ENCODE data around the gene NUP62. TPM values are rescaled to one million over a fixed set of nuclear protein-coding genes. Genes with fewer than 3 reads are reported as not detected.

The NUP62 gene
- total and polyA plus RNA-seq, 2 experiments from 2014 or later, result 55.5 to 99.4 TPM

DNA sequence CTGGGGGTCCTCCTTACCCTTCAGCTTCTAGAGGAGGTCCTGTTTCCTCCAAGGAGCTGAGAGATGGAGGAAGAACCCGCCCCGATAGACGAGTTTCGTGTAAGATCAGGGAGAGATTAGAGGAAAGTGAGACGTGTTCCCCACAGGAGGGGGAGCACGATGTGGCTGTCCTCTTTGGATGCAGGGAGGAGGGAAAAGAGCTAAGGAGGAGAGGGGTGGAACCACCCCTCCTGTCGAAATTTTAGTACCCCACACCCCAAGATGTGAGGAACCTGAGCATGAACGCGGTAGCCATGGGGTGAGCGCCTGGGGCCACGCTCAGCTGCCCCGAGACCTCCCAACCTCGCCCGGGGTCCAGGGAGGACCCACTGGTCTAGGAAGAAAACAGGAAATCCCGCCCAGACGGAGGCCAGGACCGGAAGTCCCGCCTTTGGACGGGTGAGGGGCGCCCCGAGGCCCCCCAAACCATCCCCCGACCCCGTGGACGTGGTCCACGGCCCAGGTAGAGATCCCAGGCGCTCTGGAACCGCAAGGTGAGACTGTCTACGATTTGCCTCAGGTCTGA lies 53.4 kb downstream of the NUP62 start:
- no peak overlapping the region for H2AFZ ChIP-seq
- no peaks in the 10 kb centered on the region for H3K9me2 ChIP-seq (ENCODE audit: insufficient read depth)
- H3K4me1 ChIP-seq (ENCODE audit: insufficient read depth), result peaks cover 16% of the 10 kb centered on the region; the same call in 1 of the 2 replicates
- H3K36me3 Mint-ChIP-seq (ENCODE audit: low read depth), result peaks cover 40% of the 10 kb centered on the region
- H3K27ac Mint-ChIP-seq, result no peak overlapping the region
- H3K4me3 Mint-ChIP-seq, result no peak overlapping the region
- peak; percentile 71 for TF ChIP-seq POLR2AphosphoS5 (IDR thresholded peaks at IDR 0.05; ENCODE audit: low read depth)
- TF ChIP-seq ZNF331 (CRISPR knock-in tag; IDR thresholded peaks at IDR 0.05; ENCODE audit: low read depth), result no peak
- H4K20me1 ChIP-seq (replicated peaks; ENCODE audit: insufficient read depth), result peaks cover 8% of the 10 kb centered on the region
- H3K4me3 ChIP-seq, result peak overlapping the region; percentile 63
- H3K4me2 ChIP-seq, result peak overlapping the region; percentile 95
- peaks cover 15% of the 10 kb centered on the region for H3K27me3 Mint-ChIP-seq (ENCODE audit: insufficient read depth, low read depth, poor library complexity)
- peaks cover 19% of the 10 kb centered on the region; the same call in 1 of the 2 replicates for H3K36me3 ChIP-seq (ENCODE audit: insufficient read depth)
- peaks cover 25% of the 10 kb centered on the region for H3K4me1 Mint-ChIP-seq
- H3K9me3 Mint-ChIP-seq, result no peaks in the 10 kb centered on the region; the same call in 2 of the 3 replicates
- DNase-seq (ENCODE audit: low spot score) (peak; percentile 83), ATAC-seq (peak; percentile 35)
- H3K27me3 ChIP-seq (ENCODE audit: insufficient read depth), result no peaks in the 10 kb centered on the region
- peaks cover 38% of the 10 kb centered on the region for H3K79me2 ChIP-seq (replicated peaks; ENCODE audit: insufficient read depth)
- H3F3A ChIP-seq (replicated peaks; ENCODE audit: low read depth), result peaks cover 21% of the 10 kb centered on the region; the same call in 1 of the 2 replicates
- peak overlapping the region; percentile 97 for H3K27ac ChIP-seq (ENCODE audit: low read depth)

DNA sequence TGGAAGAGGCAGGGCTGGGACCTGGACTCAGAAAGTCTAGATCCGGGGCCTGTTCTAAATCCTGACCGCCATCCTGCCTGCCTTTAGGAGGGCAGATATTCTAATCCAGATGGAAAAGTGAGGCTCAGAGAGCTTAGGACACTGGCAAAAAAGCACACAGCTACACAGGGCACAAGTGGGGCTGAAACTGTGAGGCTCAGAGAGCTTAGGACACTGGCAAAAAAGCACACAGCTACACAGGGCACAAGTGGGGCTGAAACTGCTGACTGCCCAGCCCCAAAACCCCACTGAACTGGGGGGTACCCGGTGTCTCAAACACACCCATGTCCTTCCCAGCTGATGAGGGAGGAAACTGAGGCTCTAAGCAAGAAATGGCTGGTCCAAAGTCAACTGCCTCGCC lies 54.1 kb downstream of the NUP62 start:
- Histone ChIP-seq H4K20me1 (replicated peaks; ENCODE audit: insufficient read depth) (peaks cover under 1% of the 10 kb centered on the region), H3K27me3 (ENCODE audit: insufficient read depth) (no peaks in the 10 kb centered on the region), H3K4me1 (ENCODE audit: insufficient read depth) (peaks cover 21% of the 10 kb centered on the region; the same call in 1 of the 2 replicates), H3K4me2 (peak overlapping the region; percentile 95), H2AFZ (no peak overlapping the region), H3K36me3 (ENCODE audit: insufficient read depth) (0 out of 2 replicates have a peak, but pooled peaks cover 12% of the 10 kb centered on the region), H3K9me2 (ENCODE audit: insufficient read depth) (no peaks in the 10 kb centered on the region), H3K4me3 (peak overlapping the region; percentile 63), H3F3A (replicated peaks; ENCODE audit: low read depth) (peaks cover 21% of the 10 kb centered on the region; the same call in 1 of the 2 replicates), H3K79me2 (replicated peaks; ENCODE audit: insufficient read depth) (peaks cover 38% of the 10 kb centered on the region), H3K27ac (ENCODE audit: low read depth) (no peak overlapping the region)
- Mint-ChIP-seq H3K4me1 (peaks cover 29% of the 10 kb centered on the region), H3K36me3 (ENCODE audit: low read depth) (peaks cover 33% of the 10 kb centered on the region), H3K27ac (peak overlapping the region; percentile 65; the same call in 1 of the 2 replicates), H3K27me3 (ENCODE audit: insufficient read depth, low read depth, poor library complexity) (peaks cover 18% of the 10 kb centered on the region), H3K9me3 (no peaks in the 10 kb centered on the region; the same call in 2 of the 3 replicates), H3K4me3 (no peak overlapping the region)
- ATAC-seq (no peak), DNase-seq (ENCODE audit: low spot score) (no peak)
- TF ChIP-seq STAT1 (IDR thresholded peaks at IDR 0.05; ENCODE audit: unreplicated experiment), result no peak
- TF ChIP-seq ETS1 (IDR thresholded peaks at IDR 0.05), result no peak
- TF ChIP-seq EZH2 (IDR thresholded peaks at IDR 0.05; ENCODE audit: low read depth, unreplicated experiment), result no peak
- no peak for TF ChIP-seq EZH2phosphoT487 (IDR thresholded peaks at IDR 0.05; ENCODE audit: unreplicated experiment)
- no peak for TF ChIP-seq NANOG (IDR thresholded peaks at IDR 0.05; ENCODE audit: borderline replicate concordance)

DNA sequence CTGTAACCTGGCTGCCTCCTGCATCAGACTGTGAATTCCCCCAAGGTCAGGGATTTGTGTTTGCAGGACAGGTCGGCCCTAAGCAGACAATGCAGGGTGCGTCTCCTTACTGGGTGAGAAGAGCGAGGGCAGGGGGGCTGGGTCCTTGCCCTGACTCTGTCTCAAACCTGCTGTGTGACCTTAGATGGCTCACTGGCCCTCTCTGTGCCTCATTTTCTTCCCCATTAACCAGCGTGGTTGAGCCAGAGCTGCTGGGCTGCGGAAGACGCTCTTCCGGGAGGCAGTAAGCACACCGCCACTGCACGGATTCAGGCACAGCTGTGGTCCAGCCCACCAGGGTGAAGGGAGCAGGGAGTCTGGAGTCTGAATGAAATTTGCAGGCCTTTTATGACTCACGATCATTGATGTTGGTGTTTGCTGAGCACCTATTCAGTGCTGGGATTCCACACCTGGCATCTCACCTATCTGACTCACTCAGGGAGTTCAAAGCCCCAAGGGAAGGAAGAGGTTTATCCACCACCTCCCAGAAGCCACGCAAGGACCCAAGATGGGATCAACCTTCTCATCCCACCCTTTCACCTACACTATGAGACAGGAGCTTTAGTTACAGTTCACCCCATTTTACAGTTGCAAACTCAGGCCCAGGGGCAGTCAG lies 54.7 kb downstream of the NUP62 start:
- Histone ChIP-seq H3F3A (replicated peaks; ENCODE audit: low read depth) (peaks cover 21% of the 10 kb centered on the region; the same call in 1 of the 2 replicates), H3K79me2 (replicated peaks; ENCODE audit: insufficient read depth) (peaks cover 32% of the 10 kb centered on the region), H3K27me3 (ENCODE audit: insufficient read depth) (no peaks in the 10 kb centered on the region), H4K20me1 (replicated peaks; ENCODE audit: insufficient read depth) (no peaks in the 10 kb centered on the region; the same call in 1 of the 2 replicates), H3K4me3 (no peak overlapping the region; the same call in 1 of the 2 replicates), H2AFZ (no peak overlapping the region), H3K9me2 (ENCODE audit: insufficient read depth) (no peaks in the 10 kb centered on the region), H3K4me2 (peak overlapping the region; percentile 95), H3K4me1 (ENCODE audit: insufficient read depth) (peaks cover 22% of the 10 kb centered on the region; the same call in 1 of the 2 replicates), H3K36me3 (ENCODE audit: insufficient read depth) (0 out of 2 replicates have a peak, but pooled peaks cover 8% of the 10 kb centered on the region), H3K27ac (ENCODE audit: low read depth) (no peak overlapping the region)
- no peak for TF ChIP-seq CREB1 (CRISPR knock-in tag; IDR thresholded peaks at IDR 0.05; ENCODE audit: low read depth)
- Mint-ChIP-seq H3K27me3 (ENCODE audit: insufficient read depth, low read depth, poor library complexity) (peaks cover 18% of the 10 kb centered on the region), H3K4me1 (peaks cover 30% of the 10 kb centered on the region), H3K27ac (no peak overlapping the region; the same call in 1 of the 2 replicates), H3K9me3 (no peaks in the 10 kb centered on the region; the same call in 2 of the 3 replicates), H3K36me3 (ENCODE audit: low read depth) (peaks cover 29% of the 10 kb centered on the region), H3K4me3 (no peak overlapping the region; the same call in 1 of the 3 replicates)
- ATAC-seq (no peak), DNase-seq (ENCODE audit: low spot score) (no peak)
